OCI-M2 (cell line): Measurements from ENCODE around the gene AGXT.

ENCODE experiments used
- DNase-seq: peaks from one replicate; lab custom pipeline; 2025; ENCODE audit not compliant: unreplicated experiment; lab: John Stamatoyannopoulos, UW

AGXT gene

DNA sequence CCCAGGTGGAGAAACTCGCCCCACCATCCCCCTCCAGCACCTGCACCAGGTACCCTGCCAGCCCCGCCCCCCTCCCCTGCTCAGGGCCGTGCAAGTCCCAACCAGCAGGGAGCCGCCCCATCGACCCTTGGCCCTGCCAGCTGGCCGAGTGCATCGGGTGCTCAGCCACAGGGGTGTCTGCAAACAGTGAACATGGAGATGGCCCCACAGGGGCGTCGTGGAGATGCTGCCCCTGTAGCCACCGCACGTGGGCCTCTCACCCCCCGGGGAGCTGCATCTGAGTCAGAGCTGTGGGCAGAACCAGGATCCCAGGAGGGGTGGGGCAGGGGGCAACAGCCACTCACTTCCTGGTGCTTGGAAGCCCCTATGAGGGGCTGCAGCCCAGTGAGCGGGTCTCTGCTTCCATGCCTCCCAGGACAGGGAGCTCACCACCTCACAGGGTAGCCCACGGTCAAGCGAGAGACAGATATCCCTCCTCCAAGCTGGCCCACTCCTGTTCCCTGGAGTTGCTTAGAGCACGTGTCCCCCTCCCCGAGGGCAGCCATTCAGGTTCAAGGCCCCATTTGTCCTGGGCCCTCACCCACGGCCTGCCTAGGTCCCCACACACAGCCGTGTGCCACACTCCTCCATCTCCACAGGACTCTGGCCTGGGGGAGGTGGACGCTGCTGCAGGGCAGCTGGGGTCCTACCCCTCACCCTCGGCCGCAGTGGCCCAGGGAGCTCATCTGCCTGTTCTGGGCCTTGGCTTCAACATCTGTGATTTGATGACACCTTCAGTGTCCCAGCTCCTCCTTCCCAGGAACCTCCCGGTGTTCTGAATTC is 28.5 kb downstream of the AGXT start:
- no peak for DNase-seq

GRCh38 chr2:240898108-240898730 is 29.6 kb downstream of the AGXT start:
- no peak for DNase-seq

GRCh38 chr2:240898731-240899467 is 30.3 kb downstream of the AGXT start:
- no peak for DNase-seq

GRCh38 chr2:240899468-240899865 is 30.8 kb downstream of the AGXT start:
- DNase-seq, result no peak

DNA sequence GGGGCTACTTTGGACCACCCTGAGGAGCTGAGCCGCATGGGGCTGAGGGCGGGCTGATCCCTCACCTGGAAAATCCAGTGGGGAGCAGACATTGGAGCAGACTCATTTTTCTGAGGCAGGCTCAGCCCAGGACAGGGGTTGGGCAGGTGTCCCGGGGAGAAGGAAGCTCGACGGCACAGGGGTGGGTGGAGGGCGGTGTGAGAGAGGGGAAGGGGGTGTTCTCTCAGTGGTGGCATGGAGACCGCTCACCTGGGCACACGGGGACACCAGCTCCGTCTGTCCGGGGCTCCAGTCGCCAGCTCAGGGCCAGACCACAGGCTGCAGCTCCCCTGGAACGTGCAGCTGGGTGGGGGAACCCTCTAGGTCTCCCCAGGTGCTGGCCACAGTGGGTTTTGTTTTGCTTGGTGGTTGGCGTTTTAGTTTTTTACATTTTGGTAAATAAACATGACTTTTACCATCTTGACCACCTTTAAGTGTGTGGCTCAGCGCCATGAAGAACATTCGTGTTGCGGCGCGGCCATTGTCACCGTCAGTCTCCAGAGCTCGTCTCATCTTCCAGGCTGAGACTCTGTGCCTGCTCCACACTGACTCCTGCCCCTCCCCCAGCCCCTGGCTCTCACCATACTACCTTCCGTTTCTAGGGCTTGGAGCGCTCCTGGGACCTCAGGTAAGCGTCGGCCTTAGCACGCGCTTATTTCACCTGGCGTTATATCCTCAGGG is 31.7 kb downstream of the AGXT start:
- DNase-seq, result no peak

- DNase-seq, result no peak
These were observed 33.5 kb downstream of the AGXT start for GRCh38 chr2:240901986-240902614.

GRCh38 chr2:240902615-240903041 is 34.0 kb downstream of the AGXT start:
- DNase-seq, result no peak

DNA sequence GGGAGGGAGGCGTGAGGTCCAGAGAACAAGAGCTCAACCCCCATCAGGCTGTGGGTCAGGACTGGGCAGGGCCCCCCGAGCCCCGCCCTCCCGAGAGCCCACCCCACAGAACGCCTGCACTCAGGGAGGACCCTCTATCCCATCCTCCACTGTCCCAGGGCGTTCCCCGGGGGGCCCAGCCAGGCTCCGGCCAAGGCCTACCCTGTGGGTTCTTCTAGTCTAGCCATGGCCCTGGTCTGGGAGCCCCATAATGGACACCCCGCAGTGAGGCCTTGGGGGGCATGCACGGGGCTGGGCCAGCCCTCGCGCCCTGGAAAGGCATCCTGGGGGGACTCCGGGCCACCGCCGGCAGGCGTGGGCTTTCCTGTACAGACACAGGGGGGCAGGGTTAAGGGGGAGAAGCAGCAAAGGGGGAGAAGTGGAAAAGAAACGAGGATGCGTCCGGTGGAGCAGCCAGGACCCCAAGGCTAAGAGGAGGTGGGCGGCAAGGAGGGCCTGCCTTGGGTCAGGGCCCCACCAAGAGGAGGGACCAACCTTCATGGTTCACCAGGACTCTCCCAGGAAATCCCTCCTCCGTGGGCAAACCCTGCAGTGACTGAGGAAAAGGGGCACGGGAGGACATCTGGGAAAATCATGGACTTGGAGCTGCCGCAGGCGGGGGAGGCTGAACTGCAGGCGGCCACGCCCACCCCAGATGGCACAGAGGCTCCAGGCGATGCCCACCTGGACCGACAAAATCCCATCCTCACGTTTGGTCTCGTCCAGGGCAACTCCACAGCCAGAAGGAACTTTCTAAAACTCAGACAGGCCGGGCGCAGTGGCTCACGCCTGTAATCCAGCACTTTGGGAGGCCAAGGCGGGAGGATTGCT is 34.8 kb downstream of the AGXT start:
- DNase-seq, result no peak

DNA sequence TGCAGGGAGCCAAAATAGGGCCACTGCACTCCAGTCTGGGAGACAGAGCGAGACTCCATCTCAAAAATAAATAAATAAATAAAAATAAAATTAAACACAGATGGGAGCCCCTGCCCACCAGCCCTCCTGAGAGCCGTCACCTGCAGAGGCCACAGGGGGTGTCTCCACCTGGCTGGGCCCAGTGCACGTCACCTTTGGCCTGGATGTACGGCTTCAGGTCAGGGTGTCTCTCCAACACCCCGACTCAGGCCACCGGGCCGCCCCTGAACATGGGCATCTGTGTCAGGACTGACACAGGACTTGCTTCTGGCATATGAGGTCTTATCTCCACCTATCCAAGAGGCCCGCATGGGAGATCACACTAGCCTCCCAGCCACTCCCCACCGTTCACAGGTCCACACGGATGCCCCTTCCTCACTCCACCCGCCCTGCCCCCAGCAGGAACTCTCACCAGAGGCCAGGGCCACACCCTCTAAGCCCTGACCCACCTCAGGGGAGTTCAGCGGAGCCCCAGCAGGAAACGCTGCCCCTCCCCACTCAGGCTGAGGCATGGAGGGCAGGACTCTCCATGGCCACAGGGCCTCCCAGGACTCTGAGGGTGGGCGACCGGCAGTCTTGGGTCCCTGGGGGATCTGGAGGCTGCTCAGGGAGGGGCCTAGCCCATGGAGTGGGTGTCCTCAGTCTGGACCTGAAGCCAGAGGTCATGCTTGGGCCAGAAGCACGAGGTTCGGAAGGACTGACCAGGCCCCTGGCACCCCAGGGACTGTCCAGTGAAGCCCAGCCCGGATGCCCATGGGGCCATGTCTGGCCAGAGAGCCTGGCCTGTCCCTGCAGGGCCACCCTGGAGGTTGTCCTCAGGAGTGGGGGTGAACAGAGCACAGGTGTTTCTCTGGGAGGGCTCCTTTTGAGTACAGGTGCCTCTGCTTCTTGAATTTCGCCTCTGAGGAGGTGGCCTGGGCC is 35.9 kb downstream of the AGXT start:
- DNase-seq, result no peak

DNA sequence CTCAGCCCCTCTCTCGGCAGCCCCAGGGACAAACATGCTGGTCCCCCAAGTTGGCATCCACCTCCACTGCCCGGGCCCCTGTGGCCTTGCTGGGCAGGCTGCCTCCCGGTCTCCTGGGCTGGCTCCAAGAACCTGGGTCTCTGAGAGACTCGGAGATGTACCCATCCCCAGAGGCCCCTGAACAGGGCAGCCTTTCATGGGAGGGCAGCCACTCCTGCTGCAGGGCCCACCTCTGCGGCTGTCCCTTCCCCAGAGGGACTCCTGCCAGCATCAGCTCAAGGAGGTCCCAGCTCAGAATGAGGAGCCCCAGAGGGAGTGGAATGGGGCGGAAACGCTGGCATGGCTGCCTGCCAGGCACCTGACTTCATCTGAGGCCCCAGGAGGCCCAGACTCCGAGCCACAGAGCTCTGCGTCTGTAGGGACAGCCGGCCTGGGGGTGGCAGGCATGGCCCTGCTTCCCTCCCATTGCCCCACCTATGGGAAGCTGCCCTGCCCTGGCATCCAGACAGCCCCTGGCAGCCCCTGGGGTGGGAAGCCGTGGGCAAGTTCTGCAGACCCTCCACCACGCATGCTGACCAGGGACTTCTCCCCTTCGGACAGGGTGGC is 36.7 kb downstream of the AGXT start:
- DNase-seq, result no peak

DNA sequence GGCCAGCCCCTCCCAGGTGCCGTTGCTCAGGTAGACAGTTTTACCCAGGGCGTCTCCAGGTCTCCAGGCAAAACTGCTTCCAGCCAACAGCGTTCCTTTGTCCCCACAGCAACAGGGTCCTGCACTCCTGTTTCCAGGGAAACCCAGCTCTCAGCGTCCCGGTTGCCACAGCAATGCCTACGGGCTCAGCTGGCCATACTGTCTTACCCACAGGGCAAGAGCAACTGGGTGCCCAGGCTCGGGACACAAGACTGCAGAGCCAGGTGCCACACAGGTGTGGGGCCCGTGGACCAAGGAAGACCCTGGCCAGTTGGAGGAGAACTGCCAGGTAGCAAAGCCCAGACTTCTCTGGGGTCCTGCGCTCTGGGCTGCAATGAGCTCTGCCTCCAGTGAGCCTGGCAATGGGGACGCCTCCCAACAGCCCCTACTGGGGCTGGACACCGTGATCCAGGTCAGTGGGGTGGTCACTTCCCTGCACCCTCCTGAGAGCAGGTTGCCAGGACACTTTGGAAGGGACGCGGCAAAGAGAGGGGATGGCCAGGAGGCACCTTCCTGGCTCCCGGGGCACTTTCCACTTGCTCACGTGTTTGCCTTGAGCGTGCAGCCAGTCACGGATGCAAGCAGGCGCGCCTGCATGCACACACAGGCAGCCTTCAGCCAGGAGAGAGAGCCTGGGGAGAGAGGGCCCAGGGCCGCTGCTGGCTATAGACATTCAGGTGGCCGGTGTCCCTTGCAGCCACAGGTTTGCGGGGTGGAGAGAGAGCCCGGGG is 37.7 kb downstream of the AGXT start, which contains the start of gene CROCC2:
Gene CROCC2, plus strand, starts transcription at position 196 of the 770 bp plus-strand sequence. Its CDS starts 178 bp downstream, at position 374.
- DNase-seq, result no peak

GRCh38 chr2:240906911-240907590 is 38.4 kb downstream of the AGXT start:
- DNase-seq, result no peak

DNA sequence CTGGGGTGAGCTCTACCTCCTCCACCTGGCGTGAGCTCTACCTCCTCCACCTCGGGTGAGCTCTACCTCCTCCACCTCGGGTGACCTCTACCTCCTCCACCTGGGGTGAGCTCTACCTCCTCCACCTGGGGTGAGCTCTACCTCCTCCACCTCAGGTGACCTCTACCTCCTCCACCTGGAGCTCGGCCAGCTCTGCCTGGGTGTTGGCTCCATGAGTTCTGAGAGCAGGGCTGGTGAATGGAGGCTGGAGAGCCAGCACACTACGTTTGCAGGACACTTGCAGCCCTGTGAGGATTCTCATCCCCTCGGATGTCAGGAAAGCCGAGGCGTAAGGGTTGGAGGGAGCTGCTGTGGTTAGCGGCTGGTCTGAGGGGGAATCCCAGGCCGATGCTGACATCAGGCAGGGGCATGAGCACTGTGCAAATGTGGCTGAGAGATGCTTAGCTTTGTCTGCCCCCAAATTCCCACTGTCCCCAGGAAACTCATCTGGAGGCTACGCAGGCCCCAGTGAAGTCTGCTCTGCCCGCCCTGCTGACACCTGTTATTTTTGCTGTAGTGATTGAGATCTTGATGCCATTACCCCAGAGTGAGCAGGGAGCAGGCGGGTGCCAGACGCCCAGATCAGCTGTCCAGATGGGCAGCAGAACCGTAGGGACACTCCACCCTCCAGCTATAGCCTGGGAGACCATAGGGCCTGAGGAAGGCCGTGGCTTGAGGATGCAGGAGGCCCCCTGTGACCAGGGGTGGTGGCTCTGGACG is 40.8 kb downstream of the AGXT start:
- no peak for DNase-seq

- no peak for DNase-seq
These were observed 43.1 kb downstream of the AGXT start for GRCh38 chr2:240911641-240912265.
